HEK293 (cell line): ENCODE results near the gene GALNTL6.
A peak's percentile ranks its signal among the peaks of the same experiment; 100 is the strongest.

ENCODE experiments used
- CTCF ChIA-PET: fragments of 350-600 bp; formaldehyde crosslinking; extraction: SDS; loops from one replicate; lab custom pipeline; 2021; ENCODE audit warnings: antibody characterized with exemption; lab: Yijun Ruan, JAX
- POLR2A ChIA-PET: fragments of 300-600 bp; formaldehyde crosslinking; extraction: SDS; loops from one replicate; lab custom pipeline; 2020; ENCODE audit warnings: antibody characterized with exemption, inconsistent platforms; lab: Yijun Ruan, JAX
- H3K27ac ChIP-seq: fragments of 200-500 bp; sonication (Bioruptor generic); 2 replicates; pipeline ENCODE4 v1.5.1; 2014; ENCODE audit warnings: low read depth, low read length, control low read depth, inconsistent platforms; ENCODE audit errors: extremely low read depth
- H3K36me3 ChIP-seq, 2 experiments: fragments of 200-500 bp in 1 of 2; sonication (Bioruptor generic) in 1 of 2; 1 replicate in 1 of 2; 2 replicates in 1 of 2; pipeline ENCODE4 v1.5.1; 2014 to 2017; ENCODE audit warnings: inconsistent platforms in 2 of 2, low read length in 2 of 2; ENCODE audit not compliant: control insufficient read depth in 2 of 2, insufficient read depth in 1 of 2
- H3K4me1 ChIP-seq: fragments of 200-500 bp; sonication (Bioruptor generic); 2 replicates; pipeline ENCODE4 v1.5.1; 2014; ENCODE audit warnings: mild to moderate bottlenecking, low read length, inconsistent platforms; ENCODE audit not compliant: control insufficient read depth, insufficient read depth
- H3K4me3 ChIP-seq: 2 replicates; pipeline ENCODE4 v1.5.1; 2011; ENCODE audit warnings: low read depth, mild to moderate bottlenecking, control low read depth, low read length, moderate library complexity
- H3K9me3 ChIP-seq: fragments of 200-500 bp; sonication (Bioruptor generic); 2 replicates; pipeline ENCODE4 v1.5.1; 2014; ENCODE audit warnings: low read depth, low read length, inconsistent platforms; ENCODE audit not compliant: control insufficient read depth, insufficient read depth
- BCL11B ChIP-seq: fragments of 450-650 bp; formaldehyde crosslinking; IDR thresholded peaks from 2 replicates; pipeline ENCODE4 v1.5.1; 2016; ENCODE audit warnings: low read depth, missing biosample characterization, missing genetic modification characterization
- EGR2 ChIP-seq: fragments of 450-650 bp; formaldehyde crosslinking; IDR thresholded peaks from 2 replicates; pipeline ENCODE4 v1.5.1; 2016; ENCODE audit warnings: low read depth, missing biosample characterization, missing genetic modification characterization
- GLI4 ChIP-seq: fragments of 450-650 bp; formaldehyde crosslinking; IDR thresholded peaks from 2 replicates; pipeline ENCODE4 v1.5.1; 2016; ENCODE audit warnings: missing biosample characterization, missing genetic modification characterization
- GLIS1 ChIP-seq: fragments of 450-650 bp; formaldehyde crosslinking; IDR thresholded peaks from 2 replicates; pipeline ENCODE4 v1.5.1; 2016; ENCODE audit warnings: missing biosample characterization, missing genetic modification characterization
- YY2 ChIP-seq: fragments of 450-650 bp; formaldehyde crosslinking; IDR thresholded peaks from 2 replicates; pipeline ENCODE4 v1.5.1; 2016; ENCODE audit warnings: missing biosample characterization, missing genetic modification characterization
- ZBTB21 ChIP-seq: fragments of 450-650 bp; formaldehyde crosslinking; IDR thresholded peaks from 2 replicates; pipeline ENCODE4 v1.5.1; 2017; ENCODE audit warnings: missing biosample characterization, missing genetic modification characterization
- ZFHX2 ChIP-seq: fragments of 450-650 bp; formaldehyde crosslinking; conservative IDR thresholded peaks from 2 replicates; pipeline ENCODE4 v1.5.1; 2016; ENCODE audit warnings: missing biosample characterization, missing genetic modification characterization
- ZNF19 ChIP-seq: fragments of 450-650 bp; formaldehyde crosslinking; IDR thresholded peaks from 2 replicates; pipeline ENCODE4; 2016; ENCODE audit warnings: missing biosample characterization, missing genetic modification characterization, low read depth
- ZNF214 ChIP-seq: fragments of 450-650 bp; formaldehyde crosslinking; IDR thresholded peaks from 2 replicates; pipeline ENCODE4 v1.5.1; 2017; ENCODE audit warnings: missing biosample characterization, mild to moderate bottlenecking, missing genetic modification characterization, borderline replicate concordance
- ZNF292 ChIP-seq: fragments of 450-650 bp; formaldehyde crosslinking; IDR thresholded peaks from 2 replicates; pipeline ENCODE4 v1.5.1; 2016; ENCODE audit warnings: low read depth, missing biosample characterization, missing genetic modification characterization, borderline replicate concordance
- ZNF391 ChIP-seq: fragments of 450-650 bp; formaldehyde crosslinking; IDR thresholded peaks from 2 replicates; pipeline ENCODE4 v1.5.1; 2016; ENCODE audit warnings: low read depth, missing biosample characterization, missing genetic modification characterization, borderline replicate concordance
- ZNF433 ChIP-seq: fragments of 450-650 bp; formaldehyde crosslinking; IDR thresholded peaks from 2 replicates; pipeline ENCODE4 v1.5.1; 2016; ENCODE audit warnings: missing biosample characterization, missing genetic modification characterization, low read depth
- ZNF473 ChIP-seq: fragments of 450-650 bp; formaldehyde crosslinking; IDR thresholded peaks from 2 replicates; pipeline ENCODE4 v1.5.1; 2017; ENCODE audit warnings: missing biosample characterization, missing genetic modification characterization
- ZNF48 ChIP-seq: fragments of 450-650 bp; formaldehyde crosslinking; IDR thresholded peaks from 2 replicates; pipeline ENCODE4 v1.5.1; 2016; ENCODE audit warnings: missing biosample characterization, missing genetic modification characterization
- ZNF555 ChIP-seq: fragments of 450-650 bp; formaldehyde crosslinking; conservative IDR thresholded peaks from 2 replicates; pipeline ENCODE4 v1.5.1; 2017; ENCODE audit warnings: missing biosample characterization, mild to moderate bottlenecking, missing genetic modification characterization, inconsistent platforms
- ZNF626 ChIP-seq: fragments of 450-650 bp; sonication (Bioruptor Pico); formaldehyde crosslinking; IDR thresholded peaks from 2 replicates; pipeline ENCODE4 v1.5.1; 2018; ENCODE audit warnings: missing biosample characterization, missing genetic modification characterization, inconsistent platforms
- TF ChIP-seq, protein P1 (sequence below): fragments of 450-650 bp; formaldehyde crosslinking; IDR thresholded peaks from 2 replicates; pipeline ENCODE4; 2016; ENCODE audit warnings: missing biosample characterization, missing genetic modification characterization
- TF ChIP-seq, protein P2 (sequence below): fragments of 450-650 bp; formaldehyde crosslinking; IDR thresholded peaks from 2 replicates; pipeline ENCODE4 v1.5.1; 2016; ENCODE audit warnings: missing biosample characterization, missing genetic modification characterization
- TF ChIP-seq, protein P3 (sequence below): fragments of 450-650 bp; IDR thresholded peaks from 2 replicates; pipeline ENCODE4 v1.5.1; 2018; ENCODE audit warnings: missing biosample characterization, missing genetic modification characterization
- TF ChIP-seq, protein P4 (sequence below): fragments of 450-650 bp; formaldehyde crosslinking; IDR thresholded peaks from 2 replicates; pipeline ENCODE4 v1.5.1; 2016; ENCODE audit warnings: missing biosample characterization, missing genetic modification characterization, borderline replicate concordance
- TF ChIP-seq, protein P5 (sequence below): fragments of 450-650 bp; formaldehyde crosslinking; IDR thresholded peaks from 2 replicates; pipeline ENCODE4 v1.5.1; 2016; ENCODE audit warnings: missing biosample characterization, missing genetic modification characterization

GALNTL6 gene

DNA sequence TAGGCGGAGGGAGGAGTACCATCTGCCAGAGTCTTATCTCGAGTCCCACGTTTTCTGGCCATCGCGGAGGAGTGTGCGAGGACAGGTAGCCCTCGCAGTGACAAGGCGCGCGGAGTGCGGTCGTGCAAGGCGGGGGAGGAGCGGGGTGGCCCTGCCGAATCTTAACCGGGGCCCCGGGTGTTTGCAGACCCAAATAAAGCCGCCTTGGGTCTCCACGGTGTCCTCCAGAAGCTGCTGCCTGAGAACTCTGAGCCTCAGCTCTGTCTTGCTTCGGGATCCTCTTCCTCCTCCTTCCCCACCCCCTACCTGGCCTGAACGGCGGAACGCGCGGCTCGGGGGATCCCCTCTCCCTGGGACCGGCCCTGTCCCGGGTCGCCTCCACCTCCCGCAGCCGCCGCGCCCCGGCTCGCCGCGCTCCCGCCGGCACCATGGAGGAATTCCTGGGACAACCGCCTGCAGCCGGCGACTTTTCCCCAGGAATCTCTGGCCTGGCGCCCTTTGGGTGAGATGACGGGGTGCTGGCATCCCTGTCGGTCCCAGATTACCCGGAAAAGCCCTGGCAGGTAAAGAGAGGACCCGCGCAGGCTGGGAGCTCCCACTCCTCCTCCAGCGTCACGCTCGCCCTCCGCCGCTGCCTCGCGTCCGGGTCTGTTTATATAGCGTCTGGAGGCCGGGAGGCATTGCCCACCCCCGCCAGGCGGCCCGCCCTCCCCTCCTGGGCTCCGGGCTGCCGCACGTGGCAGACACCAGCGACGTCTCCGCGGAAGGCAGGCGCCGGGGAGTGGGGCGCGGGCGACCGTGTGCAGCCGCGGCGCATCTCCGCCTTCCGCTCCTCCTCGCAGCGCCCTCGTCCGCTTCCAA is at the start of gene GALNTL6:
Gene GALNTL6, plus strand, starts transcription at position 740 of the 861 bp plus-strand sequence.
- no peaks in the 10 kb centered on the region for H3K9me3 ChIP-seq
- no peaks in the 10 kb centered on the region for H3K36me3 ChIP-seq
- ChIA-PET POLR2A (no interaction called here), CTCF (no interaction called here)
- H3K4me1 ChIP-seq, result no peaks in the 10 kb centered on the region
- H3K27ac ChIP-seq, result no peak within 1 kb of the TSS
- TF ChIP-seq, protein P1, sequence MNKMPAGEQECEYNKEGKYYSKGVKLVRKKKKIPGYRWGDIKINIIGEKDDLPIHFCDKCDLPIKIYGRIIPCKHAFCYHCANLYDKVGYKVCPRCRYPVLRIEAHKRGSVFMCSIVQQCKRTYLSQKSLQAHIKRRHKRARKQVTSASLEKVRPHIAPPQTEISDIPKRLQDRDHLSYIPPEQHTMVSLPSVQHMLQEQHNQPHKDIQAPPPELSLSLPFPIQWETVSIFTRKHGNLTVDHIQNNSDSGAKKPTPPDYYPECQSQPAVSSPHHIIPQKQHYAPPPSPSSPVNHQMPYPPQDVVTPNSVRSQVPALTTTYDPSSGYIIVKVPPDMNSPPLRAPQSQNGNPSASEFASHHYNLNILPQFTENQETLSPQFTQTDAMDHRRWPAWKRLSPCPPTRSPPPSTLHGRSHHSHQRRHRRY (tag by site-specific recombination), result no peak
- TF ChIP-seq, protein P2, sequence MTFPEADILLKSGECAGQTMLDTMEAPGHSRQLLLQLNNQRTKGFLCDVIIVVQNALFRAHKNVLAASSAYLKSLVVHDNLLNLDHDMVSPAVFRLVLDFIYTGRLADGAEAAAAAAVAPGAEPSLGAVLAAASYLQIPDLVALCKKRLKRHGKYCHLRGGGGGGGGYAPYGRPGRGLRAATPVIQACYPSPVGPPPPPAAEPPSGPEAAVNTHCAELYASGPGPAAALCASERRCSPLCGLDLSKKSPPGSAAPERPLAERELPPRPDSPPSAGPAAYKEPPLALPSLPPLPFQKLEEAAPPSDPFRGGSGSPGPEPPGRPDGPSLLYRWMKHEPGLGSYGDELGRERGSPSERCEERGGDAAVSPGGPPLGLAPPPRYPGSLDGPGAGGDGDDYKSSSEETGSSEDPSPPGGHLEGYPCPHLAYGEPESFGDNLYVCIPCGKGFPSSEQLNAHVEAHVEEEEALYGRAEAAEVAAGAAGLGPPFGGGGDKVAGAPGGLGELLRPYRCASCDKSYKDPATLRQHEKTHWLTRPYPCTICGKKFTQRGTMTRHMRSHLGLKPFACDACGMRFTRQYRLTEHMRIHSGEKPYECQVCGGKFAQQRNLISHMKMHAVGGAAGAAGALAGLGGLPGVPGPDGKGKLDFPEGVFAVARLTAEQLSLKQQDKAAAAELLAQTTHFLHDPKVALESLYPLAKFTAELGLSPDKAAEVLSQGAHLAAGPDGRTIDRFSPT (tag by site-specific recombination), result no peak
- TF ChIP-seq ZNF292 (tag by site-specific recombination), result no peak
- no peak for TF ChIP-seq ZNF214 (tag by site-specific recombination)
- TF ChIP-seq ZNF19 (tag by site-specific recombination), result no peak
- TF ChIP-seq GLIS1 (tag by site-specific recombination), result no peak
- TF ChIP-seq, protein P3, sequence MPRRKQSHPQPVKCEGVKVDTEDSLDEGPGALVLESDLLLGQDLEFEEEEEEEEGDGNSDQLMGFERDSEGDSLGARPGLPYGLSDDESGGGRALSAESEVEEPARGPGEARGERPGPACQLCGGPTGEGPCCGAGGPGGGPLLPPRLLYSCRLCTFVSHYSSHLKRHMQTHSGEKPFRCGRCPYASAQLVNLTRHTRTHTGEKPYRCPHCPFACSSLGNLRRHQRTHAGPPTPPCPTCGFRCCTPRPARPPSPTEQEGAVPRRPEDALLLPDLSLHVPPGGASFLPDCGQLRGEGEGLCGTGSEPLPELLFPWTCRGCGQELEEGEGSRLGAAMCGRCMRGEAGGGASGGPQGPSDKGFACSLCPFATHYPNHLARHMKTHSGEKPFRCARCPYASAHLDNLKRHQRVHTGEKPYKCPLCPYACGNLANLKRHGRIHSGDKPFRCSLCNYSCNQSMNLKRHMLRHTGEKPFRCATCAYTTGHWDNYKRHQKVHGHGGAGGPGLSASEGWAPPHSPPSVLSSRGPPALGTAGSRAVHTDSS (tag by site-specific recombination), result no peak
- no peak for TF ChIP-seq ZNF391 (tag by site-specific recombination)
- TF ChIP-seq BCL11B (tag by site-specific recombination), result no peak
- peak within 1 kb of the TSS; percentile 39 for H3K4me3 ChIP-seq

DNA sequence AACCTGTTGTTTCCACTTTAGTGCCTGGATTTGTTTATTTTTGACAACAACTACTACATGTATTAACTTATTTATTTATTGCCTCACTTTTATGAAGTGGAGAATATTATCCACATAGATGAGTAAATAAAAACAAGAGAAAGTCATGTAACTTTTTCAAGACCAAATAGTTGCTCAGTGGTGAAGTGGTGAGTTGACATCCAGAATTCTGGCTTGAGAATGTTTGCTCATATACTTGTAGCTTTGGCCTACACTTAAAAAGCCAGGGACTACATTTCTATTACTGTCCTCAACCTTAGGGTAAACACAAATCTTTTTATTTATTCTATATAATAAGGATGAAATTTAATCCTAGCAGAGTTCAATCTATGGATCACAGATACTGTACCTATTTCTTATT is 47.7 kb upstream of the GALNTL6 start:
- Histone ChIP-seq H3K4me1 (no peaks in the 10 kb centered on the region), H3K9me3 (no peaks in the 10 kb centered on the region), H3K27ac (no peak overlapping the region), H3K36me3 (no peaks in the 10 kb centered on the region), H3K4me3 (no peak overlapping the region)
- CTCF ChIA-PET, result no interaction called here
- POLR2A ChIA-PET, result no interaction called here
- TF ChIP-seq ZNF433 (no peak), ZNF555 (tag by site-specific recombination) (no peak), ZFHX2 (tag by site-specific recombination) (no peak), GLI4 (tag by site-specific recombination) (no peak), ZBTB21 (tag by site-specific recombination) (no peak), YY2 (no peak), ZNF473 (tag by site-specific recombination) (no peak), EGR2 (tag by site-specific recombination) (no peak), ZNF48 (tag by site-specific recombination) (no peak), ZNF626 (tag by site-specific recombination) (no peak)
- TF ChIP-seq, protein P4, sequence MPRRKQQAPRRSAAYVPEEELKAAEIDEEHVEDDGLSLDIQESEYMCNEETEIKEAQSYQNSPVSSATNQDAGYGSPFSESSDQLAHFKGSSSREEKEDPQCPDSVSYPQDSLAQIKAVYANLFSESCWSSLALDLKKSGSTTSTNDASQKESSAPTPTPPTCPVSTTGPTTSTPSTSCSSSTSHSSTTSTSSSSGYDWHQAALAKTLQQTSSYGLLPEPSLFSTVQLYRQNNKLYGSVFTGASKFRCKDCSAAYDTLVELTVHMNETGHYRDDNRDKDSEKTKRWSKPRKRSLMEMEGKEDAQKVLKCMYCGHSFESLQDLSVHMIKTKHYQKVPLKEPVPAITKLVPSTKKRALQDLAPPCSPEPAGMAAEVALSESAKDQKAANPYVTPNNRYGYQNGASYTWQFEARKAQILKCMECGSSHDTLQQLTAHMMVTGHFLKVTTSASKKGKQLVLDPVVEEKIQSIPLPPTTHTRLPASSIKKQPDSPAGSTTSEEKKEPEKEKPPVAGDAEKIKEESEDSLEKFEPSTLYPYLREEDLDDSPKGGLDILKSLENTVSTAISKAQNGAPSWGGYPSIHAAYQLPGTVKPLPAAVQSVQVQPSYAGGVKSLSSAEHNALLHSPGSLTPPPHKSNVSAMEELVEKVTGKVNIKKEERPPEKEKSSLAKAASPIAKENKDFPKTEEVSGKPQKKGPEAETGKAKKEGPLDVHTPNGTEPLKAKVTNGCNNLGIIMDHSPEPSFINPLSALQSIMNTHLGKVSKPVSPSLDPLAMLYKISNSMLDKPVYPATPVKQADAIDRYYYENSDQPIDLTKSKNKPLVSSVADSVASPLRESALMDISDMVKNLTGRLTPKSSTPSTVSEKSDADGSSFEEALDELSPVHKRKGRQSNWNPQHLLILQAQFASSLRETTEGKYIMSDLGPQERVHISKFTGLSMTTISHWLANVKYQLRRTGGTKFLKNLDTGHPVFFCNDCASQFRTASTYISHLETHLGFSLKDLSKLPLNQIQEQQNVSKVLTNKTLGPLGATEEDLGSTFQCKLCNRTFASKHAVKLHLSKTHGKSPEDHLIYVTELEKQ, result no peak
- TF ChIP-seq, protein P5, sequence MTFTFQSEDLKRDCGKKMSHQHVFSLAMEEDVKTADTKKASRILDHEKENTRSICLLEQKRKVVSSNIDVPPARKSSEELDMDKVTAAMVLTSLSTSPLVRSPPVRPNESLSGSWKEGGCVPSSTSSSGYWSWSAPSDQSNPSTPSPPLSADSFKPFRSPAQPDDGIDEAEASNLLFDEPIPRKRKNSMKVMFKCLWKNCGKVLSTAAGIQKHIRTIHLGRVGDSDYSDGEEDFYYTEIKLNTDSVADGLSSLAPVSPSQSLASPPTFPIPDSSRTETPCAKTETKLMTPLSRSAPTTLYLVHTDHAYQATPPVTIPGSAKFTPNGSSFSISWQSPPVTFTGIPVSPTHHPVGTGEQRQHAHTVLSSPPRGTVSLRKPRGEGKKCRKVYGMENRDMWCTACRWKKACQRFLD (tag by site-specific recombination), result no peak
